ENCODE measurements around the gene GNL1.

DNA sequence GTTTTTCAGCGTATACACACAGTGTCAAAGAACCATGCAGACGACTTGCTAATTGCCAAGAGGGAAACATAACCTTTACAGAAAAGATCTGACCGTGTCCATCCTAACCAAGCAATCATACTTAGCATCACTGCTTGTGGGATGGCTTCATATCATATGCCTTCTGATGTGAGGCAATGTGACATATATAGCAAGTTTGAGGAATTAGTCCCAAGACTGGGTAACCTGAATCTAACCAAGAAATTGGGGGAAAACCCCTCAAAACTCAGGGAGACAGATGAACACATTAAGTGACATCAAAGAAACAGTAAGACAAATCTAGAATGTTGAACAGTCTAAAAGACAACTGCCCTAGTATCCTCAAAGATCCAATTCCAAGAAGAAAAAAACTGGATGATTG lies 18.4 kb downstream of the GNL1 start:
- TF ChIP-seq, protein P1, sequence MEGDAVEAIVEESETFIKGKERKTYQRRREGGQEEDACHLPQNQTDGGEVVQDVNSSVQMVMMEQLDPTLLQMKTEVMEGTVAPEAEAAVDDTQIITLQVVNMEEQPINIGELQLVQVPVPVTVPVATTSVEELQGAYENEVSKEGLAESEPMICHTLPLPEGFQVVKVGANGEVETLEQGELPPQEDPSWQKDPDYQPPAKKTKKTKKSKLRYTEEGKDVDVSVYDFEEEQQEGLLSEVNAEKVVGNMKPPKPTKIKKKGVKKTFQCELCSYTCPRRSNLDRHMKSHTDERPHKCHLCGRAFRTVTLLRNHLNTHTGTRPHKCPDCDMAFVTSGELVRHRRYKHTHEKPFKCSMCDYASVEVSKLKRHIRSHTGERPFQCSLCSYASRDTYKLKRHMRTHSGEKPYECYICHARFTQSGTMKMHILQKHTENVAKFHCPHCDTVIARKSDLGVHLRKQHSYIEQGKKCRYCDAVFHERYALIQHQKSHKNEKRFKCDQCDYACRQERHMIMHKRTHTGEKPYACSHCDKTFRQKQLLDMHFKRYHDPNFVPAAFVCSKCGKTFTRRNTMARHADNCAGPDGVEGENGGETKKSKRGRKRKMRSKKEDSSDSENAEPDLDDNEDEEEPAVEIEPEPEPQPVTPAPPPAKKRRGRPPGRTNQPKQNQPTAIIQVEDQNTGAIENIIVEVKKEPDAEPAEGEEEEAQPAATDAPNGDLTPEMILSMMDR (IDR thresholded peaks at IDR 0.05): no peak
- TF ChIP-seq POLR2AphosphoS5 (IDR thresholded peaks at IDR 0.05): no peak
- no peak for TF ChIP-seq POLR2A (IDR thresholded peaks at IDR 0.05)
